H1 (cell line): ENCODE measurements around the gene TOP2A. TPM values are rescaled to one million over a fixed set of nuclear protein-coding genes. Genes with fewer than 3 reads are reported as not detected.

ENCODE experiments used
- CTCF ChIA-PET: fragments of 300-600 bp; sonication (Branson Sonifier 250); formaldehyde crosslinking; loops from one replicate; lab custom pipeline; 2021; ENCODE audit not compliant: partially characterized antibody; lab: Charles Lee
- POLR2A ChIA-PET: fragments of 300-600 bp; sonication (Branson Sonifier 250); formaldehyde crosslinking; loops from one replicate; lab custom pipeline; 2021; ENCODE audit warnings: inconsistent platforms; ENCODE audit not compliant: partially characterized antibody; lab: Charles Lee
- DNase-seq, 2 experiments: peaks; one replicate each; pipeline versions ENCODE4 v3.0.0 to v3.0.0-alpha.2; 2010 to 2022; ENCODE audit warnings: low spot score in 2 of 2, low read depth in 1 of 2, mixed read lengths in 1 of 2
- FAIRE-seq: peaks from 2 replicates; lab custom pipeline; 2011; peaks lifted over from hg19 to GRCh38; lab: Jason Lieb, UNC
- H2AFZ ChIP-seq: 2 replicates; pipeline ENCODE4 v1.8.1; 2012; ENCODE audit warnings: low read length, inconsistent platforms
- H2AK5ac ChIP-seq: 2 replicates; pipeline ENCODE4 v1.6.1; 2013; ENCODE audit warnings: low read depth, low read length
- H2BK120ac ChIP-seq: replicated peaks from 2 replicates; pipeline ENCODE3; 2013; ENCODE audit warnings: low read depth, low read length, inconsistent platforms
- H2BK12ac ChIP-seq: 2 replicates; pipeline ENCODE4 v1.6.1; 2013; ENCODE audit warnings: low read depth, low read length
- H2BK15ac ChIP-seq: 2 replicates; pipeline ENCODE4 v1.6.1; 2013; ENCODE audit warnings: low read length
- H2BK20ac ChIP-seq: 2 replicates; pipeline ENCODE4 v1.6.1; 2013; ENCODE audit warnings: low read length
- H2BK5ac ChIP-seq: 2 replicates; pipeline ENCODE4 v1.6.1; 2013; ENCODE audit warnings: low read depth, low read length
- H3K14ac ChIP-seq: 2 replicates; pipeline ENCODE4 v1.6.1; 2013; ENCODE audit warnings: inconsistent platforms; ENCODE audit not compliant: insufficient read length
- H3K18ac ChIP-seq: 2 replicates; pipeline ENCODE4 v1.6.1; 2013; ENCODE audit warnings: low read length; ENCODE audit errors: extremely low read depth
- H3K23ac ChIP-seq: 2 replicates; pipeline ENCODE4 v1.6.1; 2013; ENCODE audit warnings: inconsistent platforms; ENCODE audit not compliant: insufficient read length
- H3K23me2 ChIP-seq: 2 replicates; pipeline ENCODE4 v1.6.1; 2013; ENCODE audit warnings: low read depth, low read length
- H3K27ac ChIP-seq: 2 replicates; pipeline ENCODE4 v1.6.1; 2011; ENCODE audit warnings: low read depth, low read length, inconsistent platforms
- H3K27me3 ChIP-seq, 4 experiments: replicated peaks in 1 of 4; 1 replicate in 1 of 4; 2 replicates in 3 of 4; pipeline versions ENCODE4 v1.6.1 to v1.8.1; 2011 to 2013; ENCODE audit warnings: low read length in 3 of 4, mild to moderate bottlenecking in 3 of 4, inconsistent platforms in 2 of 4, mixed read lengths in 2 of 4, moderate library complexity in 1 of 4; ENCODE audit not compliant: control insufficient read depth in 3 of 4, insufficient read depth in 3 of 4; ENCODE audit errors: extremely low read depth in 1 of 4
- H3K36me3 ChIP-seq, 4 experiments: 2 replicates each; pipeline versions ENCODE4 v1.6.1 to v1.8.1; 2011 to 2013; ENCODE audit warnings: mild to moderate bottlenecking in 4 of 4, low read length in 3 of 4, moderate library complexity in 2 of 4, control low read depth in 1 of 4, inconsistent platforms in 1 of 4; ENCODE audit not compliant: insufficient read depth in 4 of 4, control insufficient read depth in 2 of 4
- H3K4ac ChIP-seq: replicated peaks from 2 replicates; pipeline ENCODE3; 2013; ENCODE audit warnings: low read length, low read depth, mixed read lengths, inconsistent platforms; ENCODE audit not compliant: insufficient read length
- H3K4me1 ChIP-seq, 4 experiments: replicated peaks in 1 of 4; 1 replicate in 1 of 4; 2 replicates in 3 of 4; pipeline versions ENCODE4 v1.6.1 to v1.8.1; 2011 to 2013; ENCODE audit warnings: low read length in 3 of 4, inconsistent platforms in 2 of 4, mixed read lengths in 1 of 4; ENCODE audit not compliant: insufficient read depth in 4 of 4, control insufficient read depth in 3 of 4
- H3K4me2 ChIP-seq, 2 experiments: 2 replicates each; pipeline versions ENCODE4 v1.6.1 to v1.8.1; 2011 to 2013; ENCODE audit warnings: low read depth in 2 of 2, low read length in 2 of 2, control low read depth in 1 of 2, inconsistent platforms in 1 of 2, mild to moderate bottlenecking in 1 of 2; ENCODE audit not compliant: insufficient read depth in 1 of 2
- H3K4me3 ChIP-seq, 4 experiments: fragments of 200-600, 300-600 bp in 1 of 4; sonication (generic), shearing (Covaris generic), sonication (Bioruptor Twin) in 1 of 4; 2 replicates each; pipeline versions ENCODE4 v1.5.1 to v1.8.1; 2011 to 2016; ENCODE audit warnings: low read length in 4 of 4, low read depth in 3 of 4, control low read depth in 2 of 4, inconsistent platforms in 2 of 4, mild to moderate bottlenecking in 2 of 4, mixed read lengths in 1 of 4, moderate library complexity in 1 of 4; ENCODE audit not compliant: insufficient read depth in 2 of 4; ENCODE audit errors: extremely low read depth in 1 of 4
- H3K56ac ChIP-seq: replicated peaks from 2 replicates; pipeline ENCODE3; 2013; ENCODE audit warnings: low read depth, mild to moderate bottlenecking, mixed read lengths, low read length, inconsistent platforms; ENCODE audit not compliant: insufficient read length
- H3K79me1 ChIP-seq: 2 replicates; pipeline ENCODE4 v1.6.1; 2013; ENCODE audit warnings: low read depth, low read length, control low read depth
- H3K79me2 ChIP-seq, 2 experiments: 2 replicates each; pipeline versions ENCODE4 v1.6.1 to v1.8.1; 2012 to 2013; ENCODE audit warnings: low read length in 2 of 2, mild to moderate bottlenecking in 2 of 2, inconsistent platforms in 1 of 2; ENCODE audit not compliant: insufficient read depth in 2 of 2, control insufficient read depth in 1 of 2
- H3K9ac ChIP-seq, 4 experiments: replicated peaks in 1 of 4; 1 replicate in 1 of 4; 2 replicates in 3 of 4; pipeline versions ENCODE4 v1.6.1 to v1.8.1; 2011 to 2013; ENCODE audit warnings: low read depth in 3 of 4, low read length in 3 of 4, control low read depth in 2 of 4, mild to moderate bottlenecking in 2 of 4, moderate library complexity in 2 of 4, inconsistent platforms in 1 of 4; ENCODE audit errors: extremely low read depth in 1 of 4
- H3K9me3 ChIP-seq, 2 experiments: 2 replicates each; pipeline versions ENCODE4 v1.6.1 to v1.8.1; 2012 to 2013; ENCODE audit warnings: mild to moderate bottlenecking in 2 of 2, moderate library complexity in 2 of 2, control low read depth in 1 of 2, inconsistent platforms in 1 of 2, low read depth in 1 of 2, low read length in 1 of 2, mixed read lengths in 1 of 2; ENCODE audit not compliant: insufficient read depth in 2 of 2
- H4K20me1 ChIP-seq, 2 experiments: replicated peaks in 1 of 2; 2 replicates each; pipeline versions ENCODE3 to v1.8.1; 2011 to 2013; ENCODE audit warnings: inconsistent platforms in 2 of 2, low read length in 2 of 2, mild to moderate bottlenecking in 1 of 2; ENCODE audit not compliant: insufficient read depth in 2 of 2, control insufficient read depth in 1 of 2
- H4K5ac ChIP-seq: 2 replicates; pipeline ENCODE4 v1.6.1; 2013; ENCODE audit warnings: low read length, low read depth, mixed read lengths, inconsistent platforms; ENCODE audit not compliant: insufficient read length
- H4K8ac ChIP-seq: 2 replicates; pipeline ENCODE4 v1.8.0; 2013; ENCODE audit warnings: mild to moderate bottlenecking, moderate library complexity, low read length, inconsistent platforms; ENCODE audit not compliant: insufficient read depth; ENCODE audit errors: extremely low read depth
- H4K91ac ChIP-seq: replicated peaks from 2 replicates; pipeline ENCODE3; 2013; ENCODE audit warnings: low read length, mixed read lengths, inconsistent platforms; ENCODE audit not compliant: insufficient read length
- CEBPB ChIP-seq: IDR thresholded peaks from 2 replicates; pipeline ENCODE4 v1.6.1; 2012; ENCODE audit warnings: low read depth, low read length
- CREB1 ChIP-seq: IDR thresholded peaks from 2 replicates; pipeline ENCODE4 v1.6.1; 2012; ENCODE audit warnings: inconsistent platforms
- FOSL1 ChIP-seq: IDR thresholded peaks from 2 replicates; pipeline ENCODE4 v1.6.1; 2011; ENCODE audit warnings: mild to moderate bottlenecking, low read depth, low read length, moderate library complexity; ENCODE audit not compliant: insufficient read depth
- JUND ChIP-seq: IDR thresholded peaks from 2 replicates; pipeline ENCODE4 v1.6.1; 2011; ENCODE audit warnings: mild to moderate bottlenecking, improper control_type of control experiment, low read length
- NRF1 ChIP-seq: IDR thresholded peaks from 2 replicates; pipeline ENCODE4 v1.6.1; 2011; ENCODE audit warnings: mild to moderate bottlenecking, low read depth, low read length, improper control_type of control experiment
- RFX5 ChIP-seq: IDR thresholded peaks from 2 replicates; pipeline ENCODE4 v1.6.1; 2011; ENCODE audit warnings: low read depth, low read length, improper control_type of control experiment, borderline replicate concordance
- SIRT6 ChIP-seq: IDR thresholded peaks from one replicate; pipeline ENCODE4 v1.7.1; 2012; ENCODE audit warnings: low read length, inconsistent platforms
- SP4 ChIP-seq: IDR thresholded peaks from 2 replicates; pipeline ENCODE4 v1.6.1; 2012; ENCODE audit warnings: low read length, inconsistent platforms
- SUZ12 ChIP-seq: fragments of 200-600 bp; sonication (generic); IDR thresholded peaks from 2 replicates; pipeline ENCODE4 v1.6.1; 2012; ENCODE audit warnings: mild to moderate bottlenecking, inconsistent platforms, low read length, moderate library complexity, mixed read lengths
- TCF12 ChIP-seq: IDR thresholded peaks from 2 replicates; pipeline ENCODE4 v1.6.1; 2011; ENCODE audit warnings: low read depth, mild to moderate bottlenecking, low read length
- ZNF274 ChIP-seq: IDR thresholded peaks from 2 replicates; pipeline ENCODE4 v1.7.0; 2012; ENCODE audit warnings: low read length, borderline replicate concordance; ENCODE audit errors: extremely low read depth
- WGBS, 2 experiments: shearing (Covaris generic) in 1 of 2; methylation state at CpG; one replicate each; pipeline versions ENCODE4 v1.1.6 to v1.1.7; 2013 to 2015; ENCODE audit warnings: low lambda C conversion rate in 2 of 2, mixed read lengths in 2 of 2, inconsistent platforms in 1 of 2, low coverage in 1 of 2, missing lambda C conversion rate in 1 of 2; ENCODE audit not compliant: insufficient replicate concordance in 2 of 2, insufficient coverage in 1 of 2, insufficient read length in 1 of 2; ENCODE audit errors: extremely low coverage in 1 of 2, missing lambda C conversion rate in 1 of 2; 5-methylcytosine and 5-hydroxymethylcytosine counted together
- polyA plus RNA-seq, 7 experiments: library from polyadenylated mRNA; depleted of rRNA in 3 of 7; stranded (reverse) in 5 of 7; unstranded in 2 of 7; fragments of >200 nt in 5 of 7; fragments of 200-250 nt in 2 of 7; gene quantifications; 1 replicate in 5 of 7; 2 replicates in 1 of 7; 4 replicates in 1 of 7; pipeline versions ENCODE4 v1.2.1 to v1.2.3, GENCODE V29; 2011 to 2013; ENCODE audit warnings: missing spikeins in 2 of 7, mixed read lengths in 2 of 7
- total RNA-seq: library from RNA; stranded (reverse); fragmentation: NEBNext Ultra II Directional; extraction: Animal tissue kit (Norgen Biotek cat#: 25700); gene quantifications from 2 replicates; pipeline ENCODE4 v1.2.1, GENCODE V29; 2021
- TF ChIP-seq, protein P1 (sequence below): IDR thresholded peaks from 2 replicates; pipeline ENCODE4 v1.6.1; 2011; ENCODE audit warnings: low read length, improper control_type of control experiment

TOP2A gene
- total and polyA plus RNA-seq, 2 of the 8 experiments (the other 6 are each of a cell fraction or from before 2014, with no cell fraction given) = 83.1 to 291 TPM

DNA sequence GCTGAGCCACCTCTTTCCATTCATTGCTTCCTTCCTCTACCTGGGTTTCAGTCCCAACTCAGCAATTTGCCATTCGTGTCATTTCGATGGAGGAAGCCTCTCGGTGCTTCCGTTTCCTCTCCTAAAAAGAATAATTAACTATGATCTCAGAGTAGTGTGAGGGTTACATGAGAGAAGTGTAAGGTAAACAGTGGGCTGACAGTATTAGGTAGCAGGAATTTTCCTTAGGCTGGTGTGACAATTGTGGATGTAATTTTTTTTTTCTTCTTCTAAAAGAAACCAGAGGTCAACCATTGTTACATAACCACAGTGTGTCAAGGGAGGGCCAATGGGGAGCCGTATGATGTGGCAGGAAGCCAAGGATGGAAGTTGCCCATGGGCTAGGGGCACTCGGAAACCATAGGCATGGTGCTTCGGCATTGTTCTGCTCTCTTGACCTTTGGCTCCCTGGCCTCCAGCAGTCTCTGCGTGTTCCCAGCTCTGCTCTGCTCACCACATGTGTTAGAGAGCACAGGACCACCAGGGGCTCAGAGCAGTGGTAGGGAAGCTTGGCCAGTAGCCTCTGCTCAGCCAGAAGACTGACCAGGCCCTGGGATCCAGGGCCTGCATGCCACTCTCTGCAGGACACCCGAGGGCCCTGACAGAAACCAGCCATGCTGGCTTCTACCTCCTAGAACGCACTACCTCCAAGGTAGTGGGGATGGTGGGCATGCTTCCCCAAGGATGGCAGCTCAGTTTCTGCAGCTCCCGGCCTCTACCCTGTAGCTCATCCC is 2.0 kb upstream of the TOP2A start:
- H2BK20ac ChIP-seq = peak overlapping the region; percentile 88; the same call in 1 of the 2 replicates
- CTCF ChIA-PET = interaction anchor here (0.5 to 3.9 kb wide), 12 partner anchors 12 to 1856 kb away, joined by 3 to 32 read pairs (median 3); partner anchors contain the start of gene IGFBP4
- peaks cover 0 to 24% of the 10 kb centered on the region in 2 experiments; a peak in 2 of 4 replicates for H3K79me2 ChIP-seq
- H2BK5ac ChIP-seq = peak overlapping the region; percentile 84; the same call in 1 of the 2 replicates
- no peak overlapping the region for H3K4me3 ChIP-seq
- no peak overlapping the region for H3K14ac ChIP-seq
- H3K79me1 ChIP-seq = no peaks in the 10 kb centered on the region
- WGBS, 2 experiments = 89% methylated on average over 11 of the region's 11 CpGs; no CpG with 5 or more reads in 1 of the 2 experiments
- H2BK12ac ChIP-seq = peak overlapping the region; percentile 41; the same call in 1 of the 2 replicates
- FAIRE-seq (no peak), DNase-seq (no peak)
- H2BK120ac ChIP-seq = no peak overlapping the region
- H4K8ac ChIP-seq = peak overlapping the region; percentile 62
- H3K27me3 ChIP-seq = no peaks in the 10 kb centered on the region
- peak overlapping the region; percentile 77 for H2AFZ ChIP-seq
- H3K9ac ChIP-seq = no peak overlapping the region
- peak overlapping the region; percentile 0 for H3K56ac ChIP-seq
- H3K4me2 ChIP-seq = no peak overlapping the region; a peak in 1 of 4 replicates
- H3K27ac ChIP-seq = no peak overlapping the region
- H3K4me1 ChIP-seq = peaks cover 2 to 16% (median 7%) of the 10 kb centered on the region in 4 experiments
- peaks cover 0 to 17% (median 7%) of the 10 kb centered on the region in 4 experiments; a peak in 3 of 8 replicates for H3K36me3 ChIP-seq
- POLR2A ChIA-PET = interaction anchor here (1.0 to 2.6 kb wide), 4 partner anchors 11 to 55 kb away, joined by 3 to 7 read pairs (median 4); partner anchors contain the start of gene GJD3
- H3K9me3 ChIP-seq = no peaks in the 10 kb centered on the region
- H4K91ac ChIP-seq = peak overlapping the region; percentile 78
- H4K20me1 ChIP-seq = peaks cover 3% of the 10 kb centered on the region in 2 experiments
- H3K4ac ChIP-seq = no peak overlapping the region
- no peak overlapping the region for H3K23ac ChIP-seq
- H2BK15ac ChIP-seq = 0 out of 2 replicates have a peak overlapping the region, but pooled peaks have one; percentile 75
- H2AK5ac ChIP-seq = no peak overlapping the region; the same call in 1 of the 2 replicates
- peaks cover 5% of the 10 kb centered on the region for H3K23me2 ChIP-seq
- no peak overlapping the region for H3K18ac ChIP-seq
- H4K5ac ChIP-seq = peak overlapping the region; percentile 33
- TF ChIP-seq, protein P1, sequence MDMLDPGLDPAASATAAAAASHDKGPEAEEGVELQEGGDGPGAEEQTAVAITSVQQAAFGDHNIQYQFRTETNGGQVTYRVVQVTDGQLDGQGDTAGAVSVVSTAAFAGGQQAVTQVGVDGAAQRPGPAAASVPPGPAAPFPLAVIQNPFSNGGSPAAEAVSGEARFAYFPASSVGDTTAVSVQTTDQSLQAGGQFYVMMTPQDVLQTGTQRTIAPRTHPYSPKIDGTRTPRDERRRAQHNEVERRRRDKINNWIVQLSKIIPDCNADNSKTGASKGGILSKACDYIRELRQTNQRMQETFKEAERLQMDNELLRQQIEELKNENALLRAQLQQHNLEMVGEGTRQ = no peak
- no peak for TF ChIP-seq SIRT6
- TF ChIP-seq SP4 = no peak
- no peak for TF ChIP-seq SUZ12
- TF ChIP-seq RFX5 = no peak
- TF ChIP-seq NRF1 = no peak
- no peak for TF ChIP-seq CREB1
- no peak for TF ChIP-seq CEBPB
- TF ChIP-seq TCF12 = no peak
- TF ChIP-seq JUND = no peak
- no peak for TF ChIP-seq FOSL1
- no peak for TF ChIP-seq ZNF274
